Choroid plexus epithelial cell (primary cell): ENCODE data around the gene MACO1.
A peak's percentile ranks its signal among the peaks of the same experiment; 100 is the strongest.

Source experiments
- DNase-seq: peaks from one replicate; pipeline ENCODE4 v3.0.0-alpha.2; 2010; ENCODE audit warnings: low read depth
- H3K4me3 ChIP-seq: 2 replicates; pipeline ENCODE4 v1.5.1; 2011; ENCODE audit warnings: low read depth, mild to moderate bottlenecking, control low read depth, low read length, moderate library complexity
- TF ChIP-seq, protein P1 (sequence below): conservative IDR thresholded peaks from 2 replicates; pipeline ENCODE4 v1.5.1; 2011; ENCODE audit warnings: low read depth, mild to moderate bottlenecking, control low read depth, inconsistent platforms, low read length, moderate library complexity

Gene MACO1

GRCh38 chr1:25541425-25541824 lies 110.7 kb downstream of the MACO1 start:
- no peak for DNase-seq
- TF ChIP-seq, protein P1, sequence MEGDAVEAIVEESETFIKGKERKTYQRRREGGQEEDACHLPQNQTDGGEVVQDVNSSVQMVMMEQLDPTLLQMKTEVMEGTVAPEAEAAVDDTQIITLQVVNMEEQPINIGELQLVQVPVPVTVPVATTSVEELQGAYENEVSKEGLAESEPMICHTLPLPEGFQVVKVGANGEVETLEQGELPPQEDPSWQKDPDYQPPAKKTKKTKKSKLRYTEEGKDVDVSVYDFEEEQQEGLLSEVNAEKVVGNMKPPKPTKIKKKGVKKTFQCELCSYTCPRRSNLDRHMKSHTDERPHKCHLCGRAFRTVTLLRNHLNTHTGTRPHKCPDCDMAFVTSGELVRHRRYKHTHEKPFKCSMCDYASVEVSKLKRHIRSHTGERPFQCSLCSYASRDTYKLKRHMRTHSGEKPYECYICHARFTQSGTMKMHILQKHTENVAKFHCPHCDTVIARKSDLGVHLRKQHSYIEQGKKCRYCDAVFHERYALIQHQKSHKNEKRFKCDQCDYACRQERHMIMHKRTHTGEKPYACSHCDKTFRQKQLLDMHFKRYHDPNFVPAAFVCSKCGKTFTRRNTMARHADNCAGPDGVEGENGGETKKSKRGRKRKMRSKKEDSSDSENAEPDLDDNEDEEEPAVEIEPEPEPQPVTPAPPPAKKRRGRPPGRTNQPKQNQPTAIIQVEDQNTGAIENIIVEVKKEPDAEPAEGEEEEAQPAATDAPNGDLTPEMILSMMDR: no peak
- no peak overlapping the region for H3K4me3 ChIP-seq

DNA sequence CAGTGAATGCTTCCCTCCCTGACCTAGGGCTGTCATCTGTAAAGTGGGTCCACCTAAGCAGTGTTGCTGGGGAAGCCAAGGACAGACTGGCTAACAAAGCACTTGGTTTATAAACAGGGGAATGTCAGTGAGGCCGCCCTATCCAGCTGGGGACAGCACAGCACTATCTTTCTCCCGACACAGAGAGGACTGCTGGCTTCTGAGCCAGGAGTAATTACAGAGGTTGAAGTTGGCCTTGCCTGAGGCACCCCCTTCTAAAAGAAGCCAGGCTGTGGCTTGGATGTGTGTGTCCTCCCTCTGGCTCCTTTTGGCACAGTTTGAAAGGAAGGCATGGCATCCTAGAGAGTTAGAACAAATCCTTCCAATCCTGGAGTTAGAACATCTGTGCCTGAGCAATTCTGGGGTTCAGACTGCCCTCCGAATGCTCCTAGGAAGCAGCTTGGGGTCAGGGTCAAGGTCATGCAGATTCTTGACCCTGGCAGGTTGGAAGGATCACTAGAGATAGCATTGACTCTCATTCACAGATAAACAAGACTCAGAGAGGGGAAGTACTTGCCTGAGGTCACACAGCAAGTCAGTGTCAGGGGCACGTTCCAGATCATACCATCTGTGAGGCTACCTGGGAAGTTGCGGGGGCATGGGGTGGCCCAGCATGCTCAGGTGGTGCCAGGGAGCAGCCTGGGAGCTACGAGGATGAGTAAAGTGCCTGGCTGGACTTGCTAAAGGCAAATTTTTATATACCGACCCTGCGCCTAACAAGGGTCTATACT lies 111.4 kb downstream of the MACO1 start:
- TF ChIP-seq, protein P1: no peak
- no peak for DNase-seq

GRCh38 chr1:25543005-25543424 lies 112.3 kb downstream of the MACO1 start:
- no peak for DNase-seq
- H3K4me3 ChIP-seq: peak overlapping the region; percentile 78
- TF ChIP-seq, protein P1: no peak

More for the DNA sequence above, 111.4 kb downstream of the MACO1 start:
- H3K4me3 ChIP-seq: no peak overlapping the region

DNA sequence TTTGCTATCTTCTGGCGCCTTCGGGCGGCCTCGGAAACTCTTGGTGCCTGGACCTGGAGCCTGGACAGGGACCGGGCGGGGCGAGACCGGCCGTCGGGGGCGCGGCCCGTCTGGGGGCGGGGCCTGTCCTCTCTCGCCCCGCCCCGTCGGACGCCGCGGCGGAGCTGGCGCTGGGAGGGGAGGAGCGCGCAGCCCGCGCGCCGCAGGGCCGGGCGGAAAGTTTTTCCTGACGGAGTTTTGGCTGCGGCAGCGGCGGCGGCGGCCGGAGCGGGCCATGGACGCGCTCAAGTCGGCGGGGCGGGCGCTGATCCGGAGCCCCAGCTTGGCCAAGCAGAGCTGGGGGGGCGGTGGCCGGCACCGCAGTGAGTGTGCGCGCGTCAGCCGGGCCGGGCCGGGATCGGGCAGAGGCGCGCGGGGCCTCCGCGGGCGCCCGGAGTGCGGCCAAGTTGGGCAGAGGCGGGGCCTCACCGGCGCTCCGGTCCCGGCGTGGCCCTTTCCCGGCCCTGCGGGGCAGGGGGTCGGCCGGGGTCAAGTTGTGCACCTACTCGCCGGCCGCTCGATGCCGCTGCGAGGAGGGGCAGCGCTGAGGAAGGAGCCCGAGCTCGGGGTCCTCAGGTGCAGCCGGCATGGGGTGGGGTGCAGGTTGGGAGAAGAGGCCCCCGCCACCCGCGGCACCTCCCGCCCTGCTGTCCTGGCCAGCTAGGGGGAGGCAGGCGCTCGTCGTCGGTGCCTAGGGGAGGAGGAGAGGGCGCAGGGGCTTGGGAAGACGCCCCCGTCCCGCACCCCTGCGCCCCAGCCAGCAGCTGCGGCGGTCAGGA lies 112.9 kb downstream of the MACO1 start, which contains the start of gene LDLRAP1:
TSS of gene LDLRAP1 (plus strand) at position 182 of the 818 bp plus-strand sequence. CDS start at position 275, 93 bp downstream.
- TF ChIP-seq, protein P1: no peak
- peak; percentile 77 for DNase-seq

DNA sequence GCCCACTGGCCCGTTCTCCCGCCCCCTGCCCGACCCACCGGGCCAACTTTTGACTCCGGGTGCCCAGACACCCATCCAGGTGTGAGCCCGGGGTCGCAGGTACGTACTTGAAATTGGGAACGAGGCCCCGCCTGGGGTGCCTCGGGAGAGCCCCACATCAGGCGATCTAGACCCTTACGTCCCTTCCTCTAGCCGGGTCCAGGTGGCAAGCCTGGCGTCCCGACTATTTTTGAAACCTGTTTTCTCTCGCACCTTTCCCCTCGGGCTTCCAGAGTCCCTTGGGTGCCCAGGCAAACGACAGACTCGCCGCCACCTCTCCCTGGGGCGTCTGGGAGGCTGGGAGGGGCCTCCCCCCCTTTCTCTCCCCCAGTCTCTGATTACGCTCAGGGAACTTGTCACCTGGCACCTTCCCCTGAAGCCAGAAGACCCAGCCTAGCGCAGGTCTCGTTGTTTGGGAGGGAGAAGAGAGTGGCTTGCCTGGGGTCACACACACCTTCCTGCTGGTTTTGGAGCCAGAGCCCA lies 113.6 kb downstream of the MACO1 start:
- no peak for DNase-seq
- H3K4me3 ChIP-seq: peak overlapping the region; percentile 78
- TF ChIP-seq, protein P1: no peak

More for the DNA sequence above, 112.9 kb downstream of the MACO1 start, which contains the start of gene LDLRAP1:
- peak within 1 kb of the TSS; percentile 78 for H3K4me3 ChIP-seq

DNA sequence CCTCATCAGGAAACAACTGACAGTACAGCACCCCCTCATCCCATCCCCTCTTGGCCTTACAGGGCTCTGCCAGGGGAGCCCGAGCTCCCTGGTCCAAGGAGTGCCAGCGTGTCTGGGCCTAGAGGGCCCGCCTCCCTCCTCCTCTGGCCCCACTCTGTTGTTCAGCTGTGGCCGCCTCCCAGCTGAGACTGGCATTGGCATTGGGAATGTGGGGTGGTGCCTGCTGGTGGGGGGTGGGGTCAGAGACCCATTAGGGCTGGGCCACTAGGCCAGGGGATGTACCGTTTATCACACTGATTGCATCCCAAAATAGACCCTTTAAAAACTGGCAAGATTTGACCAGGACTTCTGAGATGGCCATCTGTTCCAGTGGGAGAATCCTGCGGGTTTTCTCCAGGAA lies 114.1 kb downstream of the MACO1 start:
- no peak for DNase-seq
- H3K4me3 ChIP-seq: peak overlapping the region; percentile 78
- TF ChIP-seq, protein P1: no peak
